HepG2 (cell line): Measurements from ENCODE around the gene TMEM107. TPM values are rescaled to one million over a fixed set of nuclear protein-coding genes. Genes with fewer than 3 reads are reported as not detected.
A peak's percentile ranks its signal among the peaks of the same experiment; 100 is the strongest.

Source experiments
- AKNA ChIP-seq: sonication (generic); formaldehyde crosslinking; IDR thresholded peaks from 2 replicates; pipeline ENCODE4 v1.4.0; 2020; ENCODE audit warnings: missing genetic modification reagents, borderline replicate concordance
- DZIP1 ChIP-seq: sonication (generic); formaldehyde crosslinking; IDR thresholded peaks from 2 replicates; pipeline ENCODE4 v1.5.0; 2020; ENCODE audit warnings: mild to moderate bottlenecking, missing genetic modification reagents
- HNRNPH1 ChIP-seq: fragments of 200-400 bp; formaldehyde crosslinking; optimal IDR thresholded peaks from 2 replicates; pipeline ENCODE3; 2017; ENCODE audit warnings: mild to moderate bottlenecking, low read depth, low read length
- MXI1 ChIP-seq: IDR thresholded peaks from 3 replicates; pipeline ENCODE4 v1.6.1; 2012; ENCODE audit warnings: low read depth, low read length, inconsistent platforms, borderline replicate concordance
- NPAS2 ChIP-seq: sonication (generic); formaldehyde crosslinking; IDR thresholded peaks from 2 replicates; pipeline ENCODE4 v1.8.0; 2022; ENCODE audit warnings: mild to moderate bottlenecking, missing genetic modification reagents, borderline replicate concordance
- SRF ChIP-seq: IDR thresholded peaks from 2 replicates; pipeline ENCODE4 v1.6.1; 2011; ENCODE audit warnings: mild to moderate bottlenecking, low read depth, low read length, moderate library complexity
- TRAFD1 ChIP-seq: sonication (generic); formaldehyde crosslinking; IDR thresholded peaks from 2 replicates; pipeline ENCODE4 v1.5.1; 2020; ENCODE audit warnings: missing genetic modification reagents, mild to moderate bottlenecking, borderline replicate concordance
- ZBED4 ChIP-seq: sonication (generic); formaldehyde crosslinking; IDR thresholded peaks from 2 replicates; pipeline ENCODE4 v1.4.0; 2020; ENCODE audit warnings: missing genetic modification reagents, borderline replicate concordance
- ZNF101 ChIP-seq: sonication (generic); formaldehyde crosslinking; IDR thresholded peaks from 2 replicates; pipeline ENCODE4 v1.4.0; 2020; ENCODE audit warnings: mild to moderate bottlenecking, low read depth, missing genetic modification reagents, borderline replicate concordance
- polyA plus RNA-seq, 8 experiments: library from polyadenylated mRNA; depleted of rRNA in 3 of 8; stranded (reverse) in 7 of 8; unstranded in 1 of 8; fragments of >200 nt; fragmentation: Illumina TruSeq in 4 of 8; extraction: Trizol in 4 of 8; gene quantifications; 2 replicates each; pipeline versions ENCODE4 v1.2.1 to v1.2.3, GENCODE V29; 2011 to 2016; ENCODE audit warnings: low read depth in 4 of 8, missing spikeins in 1 of 8, mixed read lengths in 1 of 8; ENCODE audit not compliant: insufficient read depth in 1 of 8
- total RNA-seq, 5 experiments: library from RNA; depleted of rRNA; stranded (reverse); fragments of >200 nt; fragmentation: Illumina TruSeq; extraction: Trizol; gene quantifications; 2 replicates each; pipeline ENCODE4 v1.2.3, GENCODE V29; 2016; ENCODE audit warnings: low read depth in 1 of 5
- TF ChIP-seq, protein P1 (sequence below): sonication (generic); formaldehyde crosslinking; IDR thresholded peaks from 2 replicates; pipeline ENCODE4 v1.5.1; 2020; ENCODE audit warnings: missing genetic modification reagents, mild to moderate bottlenecking, borderline replicate concordance

Gene TMEM107
- total and polyA plus RNA-seq, 2 of the 13 experiments (the other 11 are each of a cell fraction or from before 2014, with no cell fraction given): 7.2 to 15.3 TPM

DNA sequence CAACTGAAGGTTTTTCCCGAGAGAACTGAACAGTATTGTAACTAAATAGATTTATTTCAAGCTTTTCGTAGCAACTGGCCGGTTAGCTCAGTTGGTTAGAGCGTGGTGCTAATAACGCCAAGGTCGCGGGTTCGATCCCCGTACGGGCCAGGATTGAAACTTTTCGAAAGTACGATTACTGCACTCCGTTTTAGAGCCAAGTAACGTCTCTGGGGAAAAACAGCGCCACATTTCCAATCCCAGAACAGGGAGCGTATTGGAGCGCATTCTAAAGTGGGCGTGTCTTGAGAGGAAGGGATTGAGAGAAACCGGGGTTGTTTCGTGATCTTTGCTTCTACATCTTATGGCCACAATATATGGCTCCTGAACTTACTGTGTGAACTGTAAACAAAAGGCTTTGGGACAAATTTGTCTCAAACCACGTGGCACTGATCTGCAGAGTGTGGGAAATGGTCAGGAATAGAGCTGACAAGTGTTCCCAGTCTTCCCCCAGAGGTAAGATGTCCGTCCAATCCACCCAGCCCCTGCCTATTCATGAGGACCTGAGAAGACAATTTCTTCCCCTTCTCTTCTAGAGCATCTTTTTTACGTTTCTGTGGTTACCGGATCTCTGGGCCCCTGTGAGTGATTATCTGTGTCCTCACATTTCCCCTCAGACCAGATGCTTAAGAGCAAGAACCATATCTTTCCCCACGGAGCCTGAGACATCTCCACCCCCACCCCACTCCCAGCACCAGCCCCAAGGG, 11.5 kb upstream of the TMEM107 start (continued):
- TF ChIP-seq AKNA (CRISPR knock-in tag): no peak
- TF ChIP-seq ZBED4 (CRISPR knock-in tag): 0 out of 2 replicates have a peak, but pooled peaks have one; percentile 47
- peak; percentile 58; the same call in 1 of the 2 replicates for TF ChIP-seq TRAFD1 (CRISPR knock-in tag)
- TF ChIP-seq HNRNPH1: no peak
- no peak for TF ChIP-seq SRF
- no peak for TF ChIP-seq DZIP1
- TF ChIP-seq, protein P1, sequence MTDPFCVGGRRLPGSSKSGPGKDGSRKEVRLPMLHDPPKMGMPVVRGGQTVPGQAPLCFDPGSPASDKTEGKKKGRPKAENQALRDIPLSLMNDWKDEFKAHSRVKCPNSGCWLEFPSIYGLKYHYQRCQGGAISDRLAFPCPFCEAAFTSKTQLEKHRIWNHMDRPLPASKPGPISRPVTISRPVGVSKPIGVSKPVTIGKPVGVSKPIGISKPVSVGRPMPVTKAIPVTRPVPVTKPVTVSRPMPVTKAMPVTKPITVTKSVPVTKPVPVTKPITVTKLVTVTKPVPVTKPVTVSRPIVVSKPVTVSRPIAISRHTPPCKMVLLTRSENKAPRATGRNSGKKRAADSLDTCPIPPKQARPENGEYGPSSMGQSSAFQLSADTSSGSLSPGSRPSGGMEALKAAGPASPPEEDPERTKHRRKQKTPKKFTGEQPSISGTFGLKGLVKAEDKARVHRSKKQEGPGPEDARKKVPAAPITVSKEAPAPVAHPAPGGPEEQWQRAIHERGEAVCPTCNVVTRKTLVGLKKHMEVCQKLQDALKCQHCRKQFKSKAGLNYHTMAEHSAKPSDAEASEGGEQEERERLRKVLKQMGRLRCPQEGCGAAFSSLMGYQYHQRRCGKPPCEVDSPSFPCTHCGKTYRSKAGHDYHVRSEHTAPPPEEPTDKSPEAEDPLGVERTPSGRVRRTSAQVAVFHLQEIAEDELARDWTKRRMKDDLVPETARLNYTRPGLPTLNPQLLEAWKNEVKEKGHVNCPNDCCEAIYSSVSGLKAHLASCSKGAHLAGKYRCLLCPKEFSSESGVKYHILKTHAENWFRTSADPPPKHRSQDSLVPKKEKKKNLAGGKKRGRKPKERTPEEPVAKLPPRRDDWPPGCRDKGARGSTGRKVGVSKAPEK (CRISPR knock-in tag): no peak
- peak; percentile 92; the same call in 2 of the 3 replicates for TF ChIP-seq MXI1
- no peak for TF ChIP-seq ZNF101 (CRISPR knock-in tag)
- no peak for TF ChIP-seq NPAS2 (CRISPR knock-in tag)
